Measurements from ENCODE around the gene HCN4.

The HCN4 gene

DNA sequence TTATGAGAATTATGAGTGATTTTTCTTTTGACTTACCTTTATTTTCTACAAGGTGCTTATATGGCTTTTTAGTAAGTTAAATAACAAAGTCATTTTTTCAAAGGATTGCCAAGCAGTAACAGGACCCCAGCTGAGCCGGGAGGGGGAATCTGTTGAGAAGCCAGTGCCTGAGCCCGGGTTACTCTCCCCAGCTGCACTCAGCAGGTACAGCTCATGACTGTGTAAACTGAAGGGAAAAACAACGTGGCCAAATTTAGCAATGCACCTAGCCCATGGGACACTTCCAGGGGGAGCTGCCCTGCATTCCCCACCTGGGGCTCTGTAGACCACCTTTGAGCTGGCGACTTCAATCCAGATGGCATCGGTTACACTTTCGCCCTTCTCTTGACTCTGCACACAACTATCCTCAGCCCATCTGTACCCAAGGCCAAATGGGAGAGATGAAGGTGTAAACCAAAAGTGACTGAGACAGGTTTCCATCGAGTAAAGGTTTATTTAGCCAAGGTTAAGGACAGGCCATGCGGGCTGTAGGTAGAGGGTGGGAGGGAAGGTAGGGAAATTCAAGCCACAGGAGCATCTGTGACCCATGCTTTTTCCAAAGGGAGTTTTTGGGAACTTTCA, 18.2 kb upstream of the HCN4 start:
- Histone ChIP-seq H3K4me2 (ENCODE audit: low read length) (no peak overlapping the region), H3K4me3 (ENCODE audit: low read length) (no peak overlapping the region), H3K27ac (ENCODE audit: low read length) (no peak overlapping the region), H4K20me1 (ENCODE audit: insufficient read depth, low read length) (no peaks in the 10 kb centered on the region), H3K79me2 (ENCODE audit: low read length) (no peaks in the 10 kb centered on the region), H3K36me3 (replicated peaks; ENCODE audit: low read depth, low read length) (no peaks in the 10 kb centered on the region), H2AFZ (ENCODE audit: low read depth, low read length) (no peak overlapping the region), H3K9ac (ENCODE audit: low read length) (no peak overlapping the region), H3K27me3 (ENCODE audit: low read depth, low read length) (peaks cover 31% of the 10 kb centered on the region), H3K9me3 (ENCODE audit: insufficient read depth, low read length) (no peaks in the 10 kb centered on the region), H3K4me1 (ENCODE audit: low read length) (no peaks in the 10 kb centered on the region)
- TF ChIP-seq, protein P1, sequence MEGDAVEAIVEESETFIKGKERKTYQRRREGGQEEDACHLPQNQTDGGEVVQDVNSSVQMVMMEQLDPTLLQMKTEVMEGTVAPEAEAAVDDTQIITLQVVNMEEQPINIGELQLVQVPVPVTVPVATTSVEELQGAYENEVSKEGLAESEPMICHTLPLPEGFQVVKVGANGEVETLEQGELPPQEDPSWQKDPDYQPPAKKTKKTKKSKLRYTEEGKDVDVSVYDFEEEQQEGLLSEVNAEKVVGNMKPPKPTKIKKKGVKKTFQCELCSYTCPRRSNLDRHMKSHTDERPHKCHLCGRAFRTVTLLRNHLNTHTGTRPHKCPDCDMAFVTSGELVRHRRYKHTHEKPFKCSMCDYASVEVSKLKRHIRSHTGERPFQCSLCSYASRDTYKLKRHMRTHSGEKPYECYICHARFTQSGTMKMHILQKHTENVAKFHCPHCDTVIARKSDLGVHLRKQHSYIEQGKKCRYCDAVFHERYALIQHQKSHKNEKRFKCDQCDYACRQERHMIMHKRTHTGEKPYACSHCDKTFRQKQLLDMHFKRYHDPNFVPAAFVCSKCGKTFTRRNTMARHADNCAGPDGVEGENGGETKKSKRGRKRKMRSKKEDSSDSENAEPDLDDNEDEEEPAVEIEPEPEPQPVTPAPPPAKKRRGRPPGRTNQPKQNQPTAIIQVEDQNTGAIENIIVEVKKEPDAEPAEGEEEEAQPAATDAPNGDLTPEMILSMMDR (IDR thresholded peaks at IDR 0.05; ENCODE audit: low read depth, low read length), result no peak
- TF ChIP-seq EZH2phosphoT487 (IDR thresholded peaks at IDR 0.05; ENCODE audit: low read depth), result no peak

DNA sequence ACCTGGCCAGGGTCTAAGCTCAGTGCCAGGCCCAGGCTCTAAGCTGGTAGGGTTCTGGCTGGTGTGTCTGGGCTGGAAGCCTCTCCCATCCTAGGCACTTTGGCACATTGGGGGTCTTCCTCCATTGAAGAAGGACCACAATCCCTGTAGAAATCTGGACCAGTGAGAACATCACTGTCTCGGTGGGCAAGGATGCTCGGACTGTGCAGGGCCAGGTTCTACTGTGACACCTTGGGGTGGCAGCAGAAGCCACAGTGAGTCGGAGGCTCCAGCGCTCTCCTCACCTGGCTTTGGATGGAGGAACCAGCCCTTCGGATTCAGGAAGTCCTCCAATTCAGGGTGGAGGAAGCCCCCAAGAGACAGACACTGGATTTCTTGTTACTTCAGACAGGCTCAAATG, 17.5 kb upstream of the HCN4 start:
- TF ChIP-seq, protein P1 (IDR thresholded peaks at IDR 0.05; ENCODE audit: low read depth, low read length), result no peak
- no peak for TF ChIP-seq EZH2phosphoT487 (IDR thresholded peaks at IDR 0.05; ENCODE audit: low read depth)
- H4K20me1 ChIP-seq (ENCODE audit: insufficient read depth, low read length), result no peaks in the 10 kb centered on the region
- no peaks in the 10 kb centered on the region for H3K4me1 ChIP-seq (ENCODE audit: low read length)
- peaks cover 23% of the 10 kb centered on the region; the same call in 1 of the 2 replicates for H3K27me3 ChIP-seq (ENCODE audit: low read depth, low read length)
- H2AFZ ChIP-seq (ENCODE audit: low read depth, low read length), result no peak overlapping the region
- no peaks in the 10 kb centered on the region for H3K36me3 ChIP-seq (replicated peaks; ENCODE audit: low read depth, low read length)
- H3K9me3 ChIP-seq (ENCODE audit: insufficient read depth, low read length), result no peaks in the 10 kb centered on the region
- H3K9ac ChIP-seq (ENCODE audit: low read length), result no peak overlapping the region
- H3K79me2 ChIP-seq (ENCODE audit: low read length), result no peaks in the 10 kb centered on the region
- H3K27ac ChIP-seq (ENCODE audit: low read length), result no peak overlapping the region
- no peak overlapping the region for H3K4me3 ChIP-seq (ENCODE audit: low read length)
- no peak overlapping the region for H3K4me2 ChIP-seq (ENCODE audit: low read length)

DNA sequence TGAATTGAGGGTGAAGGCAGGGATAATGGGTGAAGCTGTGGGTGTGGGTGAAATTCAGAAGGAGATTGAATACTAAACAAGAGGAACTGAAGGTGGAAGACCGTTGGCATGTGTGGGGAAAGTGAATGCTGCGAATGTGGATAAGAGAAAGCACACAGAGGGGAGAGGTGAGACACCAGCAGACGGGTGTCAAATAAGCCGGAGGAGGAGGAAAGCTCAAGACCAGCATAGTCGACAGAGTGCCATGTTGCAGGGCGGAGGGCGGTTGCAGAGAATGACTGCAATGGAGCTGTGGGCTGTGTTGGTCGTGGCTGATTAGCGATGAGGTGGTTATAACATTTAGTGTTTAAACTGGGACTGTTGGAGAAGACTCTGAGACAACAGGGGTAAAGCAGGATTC, 16.4 kb upstream of the HCN4 start:
- H3K79me2 ChIP-seq (ENCODE audit: low read length), result no peaks in the 10 kb centered on the region
- no peak overlapping the region for H3K27ac ChIP-seq (ENCODE audit: low read length)
- no peak overlapping the region for H3K9ac ChIP-seq (ENCODE audit: low read length)
- H4K20me1 ChIP-seq (ENCODE audit: insufficient read depth, low read length), result no peaks in the 10 kb centered on the region
- no peaks in the 10 kb centered on the region for H3K36me3 ChIP-seq (replicated peaks; ENCODE audit: low read depth, low read length)
- H3K4me1 ChIP-seq (ENCODE audit: low read length), result no peaks in the 10 kb centered on the region
- no peaks in the 10 kb centered on the region for H3K9me3 ChIP-seq (ENCODE audit: insufficient read depth, low read length)
- no peak overlapping the region for H3K4me2 ChIP-seq (ENCODE audit: low read length)
- no peak for TF ChIP-seq EZH2phosphoT487 (IDR thresholded peaks at IDR 0.05; ENCODE audit: low read depth)
- TF ChIP-seq, protein P1 (IDR thresholded peaks at IDR 0.05; ENCODE audit: low read depth, low read length), result no peak
- peaks cover 21% of the 10 kb centered on the region for H3K27me3 ChIP-seq (ENCODE audit: low read depth, low read length)
- no peak overlapping the region for H2AFZ ChIP-seq (ENCODE audit: low read depth, low read length)
- no peak overlapping the region for H3K4me3 ChIP-seq (ENCODE audit: low read length)

DNA sequence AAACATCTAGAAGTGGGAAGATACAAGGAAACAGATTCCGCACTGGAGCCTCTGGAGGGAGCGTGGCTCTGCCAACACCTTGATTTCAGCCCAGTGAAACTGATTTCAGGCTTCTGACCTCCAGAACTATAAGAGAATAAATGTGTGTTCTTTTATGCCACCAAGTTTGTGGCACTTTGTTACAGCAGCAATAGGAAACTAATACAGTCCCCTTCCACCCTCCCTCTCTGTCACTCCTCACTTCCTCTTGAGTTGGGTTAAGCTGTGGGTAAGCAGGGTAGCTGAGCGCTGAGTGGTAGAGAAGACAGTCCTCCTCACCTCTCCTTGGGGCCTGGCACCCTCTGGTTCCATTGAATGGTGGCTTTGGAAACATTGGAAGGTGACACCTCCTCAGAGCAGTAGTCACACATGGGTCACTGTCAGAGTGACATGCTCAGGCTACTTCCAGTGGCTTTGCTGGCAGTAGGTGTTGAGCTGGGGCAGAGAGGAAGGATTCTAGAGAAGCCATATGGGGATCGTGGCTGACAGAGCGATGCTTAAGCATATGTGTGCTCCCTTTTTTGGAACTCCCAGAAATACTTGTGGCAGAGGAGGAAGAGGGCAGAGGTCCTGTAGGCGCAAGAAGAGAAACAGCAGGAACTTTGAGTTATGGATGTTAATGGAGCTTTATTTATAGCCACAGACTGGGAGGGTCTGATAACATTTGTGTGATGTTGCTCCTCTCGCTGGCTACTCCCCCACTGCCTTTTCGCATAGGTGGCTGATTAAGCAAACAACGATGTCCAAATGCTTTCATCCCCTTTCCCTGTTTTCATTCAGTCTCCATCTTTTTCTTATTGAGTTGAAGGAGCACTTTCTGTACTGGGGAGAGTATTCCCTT, 14.8 kb upstream of the HCN4 start:
- Histone ChIP-seq H3K27me3 (ENCODE audit: low read depth, low read length) (peaks cover 22% of the 10 kb centered on the region), H3K9me3 (ENCODE audit: insufficient read depth, low read length) (no peaks in the 10 kb centered on the region), H3K4me2 (ENCODE audit: low read length) (no peak overlapping the region), H3K79me2 (ENCODE audit: low read length) (no peaks in the 10 kb centered on the region), H3K4me3 (ENCODE audit: low read length) (no peak overlapping the region), H3K4me1 (ENCODE audit: low read length) (no peaks in the 10 kb centered on the region), H3K9ac (ENCODE audit: low read length) (no peak overlapping the region), H3K36me3 (replicated peaks; ENCODE audit: low read depth, low read length) (no peaks in the 10 kb centered on the region), H2AFZ (ENCODE audit: low read depth, low read length) (no peak overlapping the region), H4K20me1 (ENCODE audit: insufficient read depth, low read length) (no peaks in the 10 kb centered on the region), H3K27ac (ENCODE audit: low read length) (no peak overlapping the region)
- no peak for TF ChIP-seq EZH2phosphoT487 (IDR thresholded peaks at IDR 0.05; ENCODE audit: low read depth)
- TF ChIP-seq, protein P1 (IDR thresholded peaks at IDR 0.05; ENCODE audit: low read depth, low read length), result no peak

Measured in OCI-LY3 (cell line).